OCI-LY7 (cell line): ENCODE results near the gene ZDHHC14. TPM values are rescaled to one million over a fixed set of nuclear protein-coding genes. Genes with fewer than 3 reads are reported as not detected.

Source experiments
- BruUV-seq: library from RNA; stranded (reverse); fragments of 400-500 nt; replicated peaks from 2 replicates; lab custom pipeline; 2021; lab: Mats Ljungman, UMichigan
- CTCF ChIA-PET: fragments of 300-600 bp; sonication (Branson Sonifier 250); formaldehyde crosslinking; loops from one replicate; lab custom pipeline; 2022; ENCODE audit warnings: antibody characterized with exemption; ENCODE audit not compliant: unreplicated experiment; lab: Charles Lee
- POLR2A ChIA-PET: fragments of 300-600 bp; sonication (Branson Sonifier 250); formaldehyde crosslinking; loops from one replicate; lab custom pipeline; 2022; ENCODE audit warnings: antibody characterized with exemption; lab: Charles Lee
- DNase-seq: peaks from one replicate; pipeline ENCODE4 v3.0.0-alpha.2; 2015; ENCODE audit warnings: low spot score
- H2AFZ ChIP-seq: fragments of 200-600 bp; sonication (generic), shearing (Covaris generic); 2 replicates; pipeline ENCODE4 v1.6.1; 2014; ENCODE audit warnings: mild to moderate bottlenecking, antibody characterized with exemption, low read length, moderate library complexity
- H3K27ac ChIP-seq: fragments of 200-600 bp; sonication (generic); 2 replicates; pipeline ENCODE4 v1.5.1; 2014; ENCODE audit warnings: mixed run types, low read depth, mild to moderate bottlenecking, moderate library complexity, low read length, inconsistent platforms; ENCODE audit not compliant: poor library complexity, severe bottlenecking
- H3K36me3 ChIP-seq: fragments of 200-600 bp; sonication (generic); 2 replicates; pipeline ENCODE4 v1.6.1; 2014; ENCODE audit warnings: mild to moderate bottlenecking, antibody characterized with exemption, low read length, moderate library complexity, mixed read lengths; ENCODE audit not compliant: insufficient read depth
- H3K4me1 ChIP-seq: fragments of 200-600 bp; sonication (generic); 2 replicates; pipeline ENCODE4 v1.5.1; 2014; ENCODE audit warnings: mild to moderate bottlenecking, low read length; ENCODE audit not compliant: insufficient read depth, poor library complexity, severe bottlenecking
- H3K4me2 ChIP-seq: fragments of 200-600 bp; sonication (generic); 2 replicates; pipeline ENCODE4 v1.6.1; 2014; ENCODE audit warnings: mild to moderate bottlenecking, low read length
- H3K4me3 ChIP-seq: fragments of 200-600 bp; sonication (generic); 2 replicates; pipeline ENCODE4 v1.5.1; 2014; ENCODE audit warnings: mild to moderate bottlenecking, low read depth, low read length; ENCODE audit not compliant: poor library complexity, severe bottlenecking
- H3K79me2 ChIP-seq: fragments of 200-600 bp; sonication (generic); 2 replicates; pipeline ENCODE4 v1.6.1; 2016; ENCODE audit warnings: low read depth, mild to moderate bottlenecking, low read length, moderate library complexity, mixed read lengths; ENCODE audit not compliant: insufficient read depth
- H3K9me2 ChIP-seq: fragments of 200-600 bp; sonication (generic); 2 replicates; pipeline ENCODE4 v1.6.1; 2016; ENCODE audit warnings: mild to moderate bottlenecking, low read length, mixed read lengths; ENCODE audit not compliant: insufficient read depth
- H3K9me3 ChIP-seq: fragments of 200-600 bp; sonication (generic); 2 replicates; pipeline ENCODE4 v1.6.1; 2014; ENCODE audit warnings: mild to moderate bottlenecking, mixed run types, low read length, mixed read lengths
- H4K20me1 ChIP-seq: fragments of 200-600 bp; sonication (generic); 2 replicates; pipeline ENCODE4 v1.6.1; 2014; ENCODE audit warnings: mild to moderate bottlenecking, antibody characterized with exemption, low read length, moderate library complexity, mixed read lengths; ENCODE audit not compliant: insufficient read depth
- CTCF ChIP-seq: fragments of 200-600 bp; sonication (generic); conservative IDR thresholded peaks from 2 replicates; pipeline ENCODE4 v1.5.1; 2014; ENCODE audit warnings: mild to moderate bottlenecking, antibody characterized with exemption, low read length, moderate library complexity, mixed read lengths
- EZH2phosphoT487 ChIP-seq: fragments of 200-600 bp; sonication (generic); IDR thresholded peaks from 2 replicates; pipeline ENCODE4 v1.6.1; 2018; ENCODE audit warnings: low read depth, borderline replicate concordance, mild to moderate bottlenecking, mixed run types, antibody characterized with exemption, low read length, moderate library complexity, mixed read lengths
- intact Hi-C: fragments of 100-400 bp; cut with micrococcal nuclease; formaldehyde crosslinking; loops from one replicate; pipeline ENCODE4 v1.10.0; 2022; ENCODE audit not compliant: unreplicated experiment
- total RNA-seq, 2 experiments: library from RNA; depleted of rRNA in 1 of 2; stranded (reverse); fragments of >200 nt in 1 of 2; shearing (Covaris generic) in 1 of 2; gene quantifications; 2 replicates each; pipeline ENCODE4 v1.2.3, GENCODE V29; 2014 to 2022

ZDHHC14 gene
- total RNA-seq, 2 experiments from 2014 or later: 0.69 to 3.0 TPM

- H3K27ac ChIP-seq: no peak overlapping the region
- no peak overlapping the region for H2AFZ ChIP-seq
- no peak for DNase-seq
- no peaks in the 10 kb centered on the region for H3K79me2 ChIP-seq
- ChIA-PET POLR2A (interaction anchor here (1.1 kb wide), 1 partner anchor 14 kb away, joined by 3 read pairs; no protein-coding TSS in a partner anchor), CTCF (no interaction called here)
- H3K4me1 ChIP-seq: no peaks in the 10 kb centered on the region
- H3K4me3 ChIP-seq: no peak overlapping the region
- H3K36me3 ChIP-seq: no peaks in the 10 kb centered on the region
- TF ChIP-seq EZH2phosphoT487 (no peak), CTCF (no peak)
- no peaks in the 10 kb centered on the region for H3K9me2 ChIP-seq
- no peak overlapping the region for H3K4me2 ChIP-seq
- intact Hi-C loops: no loop called here
- H3K9me3 ChIP-seq: no peaks in the 10 kb centered on the region
- H4K20me1 ChIP-seq: no peaks in the 10 kb centered on the region
- no TSS peak for BruUV-seq
These were observed 165.3 kb downstream of the ZDHHC14 start for GRCh38 chr6:157546321-157546720.

- no peaks in the 10 kb centered on the region for H3K4me1 ChIP-seq
- no peak for DNase-seq
- ChIA-PET CTCF (no interaction called here), POLR2A (interaction anchor here (1.1 kb wide), 1 partner anchor 14 kb away, joined by 3 read pairs; no protein-coding TSS in a partner anchor)
- H3K27ac ChIP-seq: no peak overlapping the region
- TF ChIP-seq EZH2phosphoT487 (no peak), CTCF (no peak)
- H3K79me2 ChIP-seq: no peaks in the 10 kb centered on the region
- no peaks in the 10 kb centered on the region for H3K9me2 ChIP-seq
- no peak overlapping the region for H2AFZ ChIP-seq
- intact Hi-C loops: no loop called here
- H3K36me3 ChIP-seq: no peaks in the 10 kb centered on the region
- no peak overlapping the region for H3K4me2 ChIP-seq
- H3K4me3 ChIP-seq: no peak overlapping the region
- no TSS peak for BruUV-seq
- H4K20me1 ChIP-seq: no peaks in the 10 kb centered on the region
- no peaks in the 10 kb centered on the region for H3K9me3 ChIP-seq
These were observed 166.1 kb downstream of the ZDHHC14 start for GRCh38 chr6:157547112-157547511.

GRCh38 chr6:157548635-157549467 is 167.9 kb downstream of the ZDHHC14 start:
- POLR2A ChIA-PET: no interaction called here
- H4K20me1 ChIP-seq: no peaks in the 10 kb centered on the region
- H3K36me3 ChIP-seq: no peaks in the 10 kb centered on the region
- H3K27ac ChIP-seq: no peak overlapping the region
- H3K4me2 ChIP-seq: no peak overlapping the region
- intact Hi-C loops: no loop called here
- no peaks in the 10 kb centered on the region for H3K79me2 ChIP-seq
- H3K9me3 ChIP-seq: no peaks in the 10 kb centered on the region
- H3K4me1 ChIP-seq: no peaks in the 10 kb centered on the region
- no peak for DNase-seq
- no peak for TF ChIP-seq CTCF
- TF ChIP-seq EZH2phosphoT487: no peak
- H3K9me2 ChIP-seq: no peaks in the 10 kb centered on the region
- no TSS peak for BruUV-seq
- no peak overlapping the region for H3K4me3 ChIP-seq
- CTCF ChIA-PET: no interaction called here
- H2AFZ ChIP-seq: no peak overlapping the region
